Astrocyte (in vitro differentiated cells and primary cell): ENCODE data around the gene RAD51B. TPM values are rescaled to one million over a fixed set of nuclear protein-coding genes. Genes with fewer than 3 reads are reported as not detected.

Source experiments
- DNase-seq: peaks from one replicate; pipeline ENCODE4 v3.0.0-alpha.2; 2010; ENCODE audit warnings: low read depth
- FAIRE-seq: peaks from 2 replicates; lab custom pipeline; 2011; peaks lifted over from hg19 to GRCh38; lab: Jason Lieb, UNC
- H2AFZ ChIP-seq: 2 replicates; pipeline ENCODE4 v1.6.0; 2012; ENCODE audit warnings: low read depth, low read length, inconsistent platforms
- H3K27ac ChIP-seq: 2 replicates; pipeline ENCODE4 v1.5.1; 2011; ENCODE audit warnings: low read depth, low read length, inconsistent platforms
- H3K27me3 ChIP-seq: 2 replicates; pipeline ENCODE4 v1.6.0; 2011; ENCODE audit warnings: low read length, inconsistent platforms; ENCODE audit not compliant: insufficient read depth
- H3K36me3 ChIP-seq: 2 replicates; pipeline ENCODE4 v1.5.1; 2011; ENCODE audit warnings: low read length, inconsistent platforms; ENCODE audit not compliant: insufficient read depth
- H3K4me1 ChIP-seq: 2 replicates; pipeline ENCODE4 v1.5.1; 2011; ENCODE audit warnings: low read length, inconsistent platforms; ENCODE audit not compliant: insufficient read depth
- H3K4me2 ChIP-seq: 2 replicates; pipeline ENCODE4 v1.6.0; 2012; ENCODE audit warnings: low read length, inconsistent platforms
- H3K4me3 ChIP-seq: 2 replicates; pipeline ENCODE4 v1.5.1; 2011; ENCODE audit warnings: low read depth, mild to moderate bottlenecking, low read length, inconsistent platforms; ENCODE audit not compliant: insufficient read depth
- H3K79me2 ChIP-seq: 2 replicates; pipeline ENCODE4 v1.6.0; 2012; ENCODE audit warnings: mild to moderate bottlenecking, low read length, inconsistent platforms; ENCODE audit not compliant: insufficient read depth
- H3K9ac ChIP-seq: 2 replicates; pipeline ENCODE4 v1.6.0; 2012; ENCODE audit warnings: mild to moderate bottlenecking, low read length, inconsistent platforms
- H3K9me3 ChIP-seq: 2 replicates; pipeline ENCODE4 v1.5.1; 2012; ENCODE audit warnings: low read depth, mild to moderate bottlenecking, low read length, inconsistent platforms; ENCODE audit not compliant: insufficient read depth
- H4K20me1 ChIP-seq: 2 replicates; pipeline ENCODE4 v1.6.0; 2012; ENCODE audit warnings: low read length, inconsistent platforms; ENCODE audit not compliant: insufficient read depth
- H3K27ac Mint-ChIP-seq: one replicate; pipeline ENCODE4 v1.8.0; 2021; ENCODE audit warnings: mild to moderate bottlenecking, mixed read lengths; ENCODE audit not compliant: unreplicated experiment
- H3K27me3 Mint-ChIP-seq: one replicate; pipeline ENCODE4 v1.8.0; 2021; ENCODE audit warnings: low read depth, mixed read lengths; ENCODE audit not compliant: unreplicated experiment
- H3K36me3 Mint-ChIP-seq: one replicate; pipeline ENCODE4 v1.8.0; 2021; ENCODE audit warnings: low read depth, mixed read lengths; ENCODE audit not compliant: unreplicated experiment
- H3K4me1 Mint-ChIP-seq: one replicate; pipeline ENCODE4 v1.8.0; 2021; ENCODE audit warnings: low read depth, mixed read lengths; ENCODE audit not compliant: unreplicated experiment
- H3K4me3 Mint-ChIP-seq: one replicate; pipeline ENCODE4 v1.8.0; 2021; ENCODE audit warnings: mild to moderate bottlenecking, moderate library complexity, mixed read lengths; ENCODE audit not compliant: unreplicated experiment
- H3K9me3 Mint-ChIP-seq: one replicate; pipeline ENCODE4 v1.8.0; 2021; ENCODE audit warnings: mild to moderate bottlenecking, mixed read lengths; ENCODE audit not compliant: unreplicated experiment
- EZH2 ChIP-seq: IDR thresholded peaks from 2 replicates; pipeline ENCODE4 v1.6.1; 2012; ENCODE audit warnings: mild to moderate bottlenecking, low read length, inconsistent platforms; ENCODE audit not compliant: insufficient read depth
- total RNA-seq: library from RNA; stranded (reverse); gene quantifications from 2 replicates; pipeline ENCODE4 v1.2.1, GENCODE V29; 2021
- TF ChIP-seq, protein P1 (sequence below): IDR thresholded peaks from 2 replicates; pipeline ENCODE4 v1.5.1; 2011; ENCODE audit warnings: low read depth, mild to moderate bottlenecking, inconsistent platforms, low read length, moderate library complexity; ENCODE audit not compliant: insufficient read depth

Gene RAD51B
- total RNA-seq, 1 donor from 2014 or later, result 10.8 TPM

DNA sequence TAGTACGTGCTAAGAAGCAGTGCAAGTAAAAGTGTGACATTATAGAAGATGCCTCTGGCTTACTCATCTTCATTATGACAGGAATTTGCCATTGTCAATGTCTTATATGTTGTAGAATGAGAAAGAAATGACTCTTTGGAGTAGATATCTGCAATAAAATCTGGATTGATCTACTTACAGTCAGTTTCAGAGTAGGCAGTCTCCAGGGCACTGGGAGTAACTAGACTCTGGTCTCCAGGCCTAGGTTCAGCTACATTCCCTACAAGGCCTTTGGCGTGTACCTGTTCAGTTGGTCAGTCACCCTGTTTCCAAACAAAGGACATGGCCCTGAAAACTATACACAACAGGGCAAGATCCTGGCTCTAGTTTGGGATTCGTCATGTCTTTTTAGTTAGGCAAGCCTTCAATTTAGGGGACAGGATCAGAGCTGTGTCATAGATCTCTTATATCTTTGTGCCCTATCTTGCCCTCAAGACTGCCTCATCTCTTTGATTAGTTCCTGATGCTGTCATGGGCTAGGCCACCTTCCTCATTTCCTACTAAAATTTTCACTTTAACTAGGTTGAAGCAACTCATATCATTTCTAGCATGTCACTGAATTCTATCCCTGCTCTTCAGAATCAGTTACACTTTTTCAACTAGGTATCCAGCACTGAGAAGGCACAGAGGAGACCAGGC, 410.0 kb downstream of the RAD51B start:
- H3K4me1 Mint-ChIP-seq, result peaks cover 4% of the 10 kb centered on the region
- H3K9me3 ChIP-seq, result no peaks in the 10 kb centered on the region
- H3K9me3 Mint-ChIP-seq, result no peaks in the 10 kb centered on the region
- H3K36me3 Mint-ChIP-seq, result peaks cover 1% of the 10 kb centered on the region
- no peak overlapping the region for H3K9ac ChIP-seq
- no peaks in the 10 kb centered on the region for H4K20me1 ChIP-seq
- no peak overlapping the region for H3K4me3 ChIP-seq
- FAIRE-seq (no peak), DNase-seq (no peak)
- no peak for TF ChIP-seq EZH2
- TF ChIP-seq, protein P1, sequence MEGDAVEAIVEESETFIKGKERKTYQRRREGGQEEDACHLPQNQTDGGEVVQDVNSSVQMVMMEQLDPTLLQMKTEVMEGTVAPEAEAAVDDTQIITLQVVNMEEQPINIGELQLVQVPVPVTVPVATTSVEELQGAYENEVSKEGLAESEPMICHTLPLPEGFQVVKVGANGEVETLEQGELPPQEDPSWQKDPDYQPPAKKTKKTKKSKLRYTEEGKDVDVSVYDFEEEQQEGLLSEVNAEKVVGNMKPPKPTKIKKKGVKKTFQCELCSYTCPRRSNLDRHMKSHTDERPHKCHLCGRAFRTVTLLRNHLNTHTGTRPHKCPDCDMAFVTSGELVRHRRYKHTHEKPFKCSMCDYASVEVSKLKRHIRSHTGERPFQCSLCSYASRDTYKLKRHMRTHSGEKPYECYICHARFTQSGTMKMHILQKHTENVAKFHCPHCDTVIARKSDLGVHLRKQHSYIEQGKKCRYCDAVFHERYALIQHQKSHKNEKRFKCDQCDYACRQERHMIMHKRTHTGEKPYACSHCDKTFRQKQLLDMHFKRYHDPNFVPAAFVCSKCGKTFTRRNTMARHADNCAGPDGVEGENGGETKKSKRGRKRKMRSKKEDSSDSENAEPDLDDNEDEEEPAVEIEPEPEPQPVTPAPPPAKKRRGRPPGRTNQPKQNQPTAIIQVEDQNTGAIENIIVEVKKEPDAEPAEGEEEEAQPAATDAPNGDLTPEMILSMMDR, result no peak
- peaks cover 33% of the 10 kb centered on the region for H3K4me1 ChIP-seq
- no peaks in the 10 kb centered on the region for H3K27me3 Mint-ChIP-seq
- no peak overlapping the region for H3K27ac Mint-ChIP-seq
- H3K79me2 ChIP-seq, result no peaks in the 10 kb centered on the region
- no peak overlapping the region for H3K27ac ChIP-seq
- H3K4me2 ChIP-seq, result no peak overlapping the region
- no peak overlapping the region for H2AFZ ChIP-seq
- no peaks in the 10 kb centered on the region for H3K36me3 ChIP-seq
- H3K4me3 Mint-ChIP-seq, result no peak overlapping the region
- no peaks in the 10 kb centered on the region for H3K27me3 ChIP-seq

DNA sequence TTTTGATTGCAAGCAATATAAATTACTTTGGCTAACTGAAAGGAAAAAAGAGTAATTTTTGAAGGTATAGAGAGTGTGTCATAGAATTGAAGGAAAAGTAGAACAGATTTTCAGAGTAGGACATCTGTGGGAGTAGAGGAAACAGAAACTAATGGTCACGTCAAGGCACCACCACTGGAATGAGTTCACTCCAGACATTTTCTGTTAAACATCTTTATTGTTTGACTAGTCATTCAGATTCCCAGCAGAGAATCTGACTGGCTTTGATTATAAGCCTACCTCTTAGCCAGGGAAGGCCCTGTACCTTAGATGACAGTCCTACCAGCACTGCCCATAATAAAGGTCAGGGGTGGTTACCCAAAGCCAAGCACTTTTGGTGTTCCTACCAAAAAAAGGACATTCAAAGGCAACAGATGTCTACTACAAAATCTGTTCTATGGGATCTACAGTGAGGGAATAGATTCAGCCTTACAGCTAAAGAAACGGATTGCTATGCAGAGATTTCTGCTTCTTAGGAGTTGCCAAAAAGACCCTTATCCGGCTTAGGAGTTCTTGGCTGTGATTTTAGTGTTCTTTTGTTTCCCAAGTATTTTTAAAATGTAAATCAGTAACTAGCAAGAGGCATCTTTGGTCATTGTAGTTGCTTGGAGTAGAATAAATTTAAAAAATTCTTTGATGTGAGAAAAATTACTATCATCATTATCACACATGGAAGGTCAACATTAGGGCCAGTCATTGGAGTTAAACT, 410.8 kb downstream of the RAD51B start:
- Mint-ChIP-seq H3K36me3 (peaks cover 1% of the 10 kb centered on the region), H3K9me3 (no peaks in the 10 kb centered on the region), H3K27ac (no peak overlapping the region), H3K27me3 (no peaks in the 10 kb centered on the region), H3K4me3 (no peak overlapping the region), H3K4me1 (peaks cover 4% of the 10 kb centered on the region)
- Histone ChIP-seq H3K79me2 (no peaks in the 10 kb centered on the region), H3K27ac (peak overlapping the region; percentile 94), H3K4me3 (no peak overlapping the region), H3K9me3 (no peaks in the 10 kb centered on the region), H4K20me1 (no peaks in the 10 kb centered on the region), H2AFZ (peak overlapping the region; percentile 4), H3K36me3 (no peaks in the 10 kb centered on the region), H3K4me2 (peak overlapping the region; percentile 62), H3K4me1 (peaks cover 36% of the 10 kb centered on the region), H3K9ac (no peak overlapping the region), H3K27me3 (no peaks in the 10 kb centered on the region)
- no peak for DNase-seq
- TF ChIP-seq EZH2, result no peak
- TF ChIP-seq, protein P1, result no peak
- no peak for FAIRE-seq
